Fibroblast of skin of abdomen (primary cell): ENCODE data around the gene PRKAR2B.
A peak's percentile ranks its signal among the peaks of the same experiment; 100 is the strongest.

Experiments
- DNase-seq: peaks from one replicate; pipeline ENCODE4 v3.0.0-alpha.2; 2013

The PRKAR2B gene

DNA sequence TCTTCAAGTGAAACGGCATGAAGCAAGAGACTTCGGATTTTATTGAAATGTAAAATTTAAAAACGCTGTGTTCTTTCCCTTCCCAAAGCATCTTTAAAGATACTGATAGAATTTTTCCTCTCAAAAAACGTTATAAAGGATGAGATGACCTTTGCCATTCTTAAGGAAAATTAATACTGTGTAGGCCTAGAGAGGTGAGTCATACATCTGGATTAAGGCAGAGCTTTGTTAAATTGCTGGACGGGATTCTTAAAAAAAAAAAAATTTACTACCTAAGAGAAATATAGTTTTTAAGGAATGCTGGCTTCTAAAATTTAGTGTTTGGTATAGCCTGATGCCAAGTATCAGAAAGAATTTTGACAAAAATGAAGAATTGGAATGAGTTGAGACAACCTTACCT lies 118.0 kb downstream of the PRKAR2B start:
- no peak for DNase-seq

DNA sequence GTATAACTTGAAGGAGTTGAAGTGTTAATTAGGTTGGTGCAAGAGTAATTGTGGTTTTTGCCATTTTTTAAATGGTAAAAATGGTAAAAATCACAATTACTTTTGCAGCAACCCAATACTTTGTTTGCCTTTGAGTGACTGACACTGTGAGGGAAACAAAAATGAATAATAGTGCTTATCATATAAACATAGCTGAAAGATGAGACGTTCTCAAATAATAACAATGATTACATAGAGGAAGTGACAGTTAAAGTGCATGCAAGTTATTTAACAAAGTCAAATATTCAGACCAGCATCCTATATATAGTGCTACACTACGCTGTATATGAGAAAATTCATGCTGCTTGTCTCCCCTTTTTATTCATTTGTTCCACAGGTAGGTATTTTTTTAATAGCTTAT lies 119.6 kb downstream of the PRKAR2B start:
- DNase-seq, result no peak

DNA sequence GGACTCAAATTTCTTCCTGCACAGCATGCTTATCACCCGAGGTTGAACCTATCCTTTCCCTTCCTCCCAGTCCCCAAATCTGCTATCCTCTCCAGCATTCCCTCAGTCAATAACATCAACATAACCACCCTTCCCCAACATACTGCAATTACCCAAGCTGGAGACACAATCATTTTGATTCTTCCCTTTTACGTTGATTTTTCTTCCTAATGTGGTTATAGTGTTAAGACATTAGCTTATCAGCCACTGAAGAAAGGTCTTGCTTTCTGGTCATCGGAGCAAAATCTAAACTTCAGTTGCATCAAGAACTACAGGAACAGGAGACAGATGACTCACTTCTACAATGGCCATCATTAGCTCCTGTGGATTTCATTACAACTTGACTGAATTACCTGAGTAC lies 120.8 kb downstream of the PRKAR2B start:
- DNase-seq, result no peak

- no peak for DNase-seq
Measured at GRCh38 chr7:107166736-107167426, 122.4 kb downstream of the PRKAR2B start.

DNA sequence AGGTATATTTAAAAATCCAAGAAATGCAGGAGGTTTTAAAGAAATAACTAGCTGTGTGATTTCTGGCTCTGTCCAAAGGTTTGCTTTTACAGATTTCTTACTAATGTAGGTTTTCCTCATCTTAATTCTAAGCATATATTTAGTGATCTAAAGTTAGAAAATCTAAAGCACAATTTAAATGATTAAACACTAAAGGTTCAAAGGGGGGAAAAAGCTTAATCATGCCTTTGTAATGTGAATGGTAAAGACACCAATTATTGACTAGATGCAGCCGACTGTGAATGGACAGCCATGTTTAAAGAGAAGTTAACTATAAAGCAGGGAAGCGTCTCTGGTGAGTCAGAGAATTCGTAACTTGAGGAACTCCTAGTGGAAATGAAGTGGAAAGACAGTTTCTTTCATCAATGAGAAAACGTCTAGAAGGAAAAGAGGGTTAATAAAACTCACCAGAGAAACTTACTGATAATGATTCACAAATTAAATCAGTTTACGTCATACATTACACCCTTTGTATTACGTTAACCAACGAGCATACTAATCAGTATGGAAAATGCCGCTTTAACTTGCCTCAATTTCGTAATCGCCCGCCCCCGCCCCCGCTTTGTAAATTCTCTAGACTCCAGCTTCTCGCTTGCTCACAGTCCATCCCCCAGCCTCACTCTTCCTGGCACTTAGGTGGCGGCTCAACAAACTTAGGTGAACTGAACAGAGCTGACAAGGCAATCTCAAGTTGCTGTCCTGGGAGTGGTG lies 123.2 kb downstream of the PRKAR2B start:
- peak; percentile 88 for DNase-seq

- DNase-seq, result peak; percentile 100
Measured at GRCh38 chr7:107168233-107169119, 124.0 kb downstream of the PRKAR2B start, which contains the start of gene HBP1. Gene HBP1 (plus strand): TSS chr7:107169003. CDS start chr7:107179894, 10,891 bp downstream.

DNA sequence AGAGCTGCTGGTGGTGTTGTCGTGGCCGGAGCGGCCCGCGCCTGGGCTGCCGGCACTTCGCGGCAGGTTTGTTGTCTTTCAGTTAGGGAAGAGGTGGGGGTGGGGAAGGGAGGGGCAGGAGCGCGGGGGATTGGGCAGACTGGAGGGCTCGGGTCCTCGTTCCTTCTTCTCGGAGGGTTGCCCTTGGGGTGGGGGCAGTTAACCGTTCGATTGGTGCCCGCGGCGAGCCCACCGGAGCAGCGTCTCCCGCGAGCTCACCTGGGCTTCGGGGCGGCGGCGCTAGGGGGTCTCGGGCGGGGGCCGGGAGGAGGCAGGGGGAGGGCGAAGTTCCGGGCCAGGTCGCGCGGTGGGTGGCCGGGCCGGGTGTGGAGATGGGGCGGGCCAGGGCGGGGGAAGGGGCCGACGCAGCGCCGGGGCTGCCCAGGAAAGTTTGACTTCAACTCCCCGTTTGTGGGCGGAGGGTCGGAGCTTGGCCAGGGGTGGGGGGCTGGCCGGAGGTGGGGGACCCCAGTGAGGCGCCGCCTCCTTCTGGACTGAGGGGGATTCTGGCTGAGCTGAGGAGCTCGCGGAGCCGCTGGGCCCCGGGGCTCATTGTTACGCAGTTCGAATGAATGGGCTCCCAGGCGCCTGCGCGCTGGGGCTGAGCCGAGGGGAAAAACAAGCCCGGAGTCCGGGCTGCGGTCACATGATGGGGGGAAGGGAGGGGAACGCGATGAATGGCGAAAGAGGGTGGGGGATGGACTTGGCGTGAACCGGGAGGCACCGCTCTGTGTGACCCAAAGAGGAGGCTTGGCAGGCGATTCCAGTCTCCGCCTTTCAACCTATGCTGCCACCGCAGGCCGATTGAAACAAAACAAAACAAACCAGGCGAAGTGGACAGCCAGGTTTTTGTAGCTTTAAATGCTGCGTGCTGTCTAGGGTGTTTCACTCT lies 124.9 kb downstream of the PRKAR2B start:
- peak; percentile 94 for DNase-seq

DNA sequence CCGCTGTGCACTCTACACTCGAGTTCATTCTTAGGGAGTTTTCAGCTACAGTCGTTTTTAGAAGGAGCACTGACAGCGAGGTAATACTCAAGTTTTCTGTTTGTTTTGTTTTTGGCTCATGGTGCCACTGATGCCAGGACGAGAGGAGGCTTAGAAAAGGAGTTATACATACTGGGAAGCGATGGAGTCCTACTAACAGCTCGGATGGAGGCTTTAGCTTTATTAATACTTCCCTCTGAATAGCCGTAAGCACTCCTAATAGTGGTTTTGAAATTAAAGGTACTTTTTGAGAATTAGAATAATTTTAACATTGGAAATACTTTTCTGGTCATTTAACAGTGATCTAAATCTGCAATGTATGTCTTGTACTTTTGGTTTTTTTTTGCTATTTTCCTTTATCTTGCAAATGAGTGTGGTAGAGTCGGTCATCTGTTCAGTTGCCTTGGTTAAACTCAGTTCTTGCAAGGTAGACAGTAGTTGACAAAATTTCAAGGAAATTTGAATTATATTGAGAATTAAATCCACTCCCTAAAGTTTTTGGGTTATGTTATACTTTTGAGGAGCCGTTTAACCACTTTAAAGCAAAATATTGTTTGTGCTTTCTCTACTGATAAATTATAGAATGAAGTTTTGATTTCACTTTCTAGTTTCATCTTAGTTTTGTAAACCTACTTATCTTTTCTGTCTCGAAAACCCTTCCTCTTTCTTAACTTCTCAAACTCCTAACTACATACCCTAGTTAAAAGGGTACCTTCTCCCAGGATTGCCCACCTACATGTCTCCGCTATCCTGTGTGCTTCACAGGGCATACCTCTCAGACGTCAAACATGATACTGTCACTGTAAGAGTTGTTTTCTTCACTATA lies 125.8 kb downstream of the PRKAR2B start:
- no peak for DNase-seq

- DNase-seq, result no peak
Measured at GRCh38 chr7:107171496-107171895, 127.0 kb downstream of the PRKAR2B start.

DNA sequence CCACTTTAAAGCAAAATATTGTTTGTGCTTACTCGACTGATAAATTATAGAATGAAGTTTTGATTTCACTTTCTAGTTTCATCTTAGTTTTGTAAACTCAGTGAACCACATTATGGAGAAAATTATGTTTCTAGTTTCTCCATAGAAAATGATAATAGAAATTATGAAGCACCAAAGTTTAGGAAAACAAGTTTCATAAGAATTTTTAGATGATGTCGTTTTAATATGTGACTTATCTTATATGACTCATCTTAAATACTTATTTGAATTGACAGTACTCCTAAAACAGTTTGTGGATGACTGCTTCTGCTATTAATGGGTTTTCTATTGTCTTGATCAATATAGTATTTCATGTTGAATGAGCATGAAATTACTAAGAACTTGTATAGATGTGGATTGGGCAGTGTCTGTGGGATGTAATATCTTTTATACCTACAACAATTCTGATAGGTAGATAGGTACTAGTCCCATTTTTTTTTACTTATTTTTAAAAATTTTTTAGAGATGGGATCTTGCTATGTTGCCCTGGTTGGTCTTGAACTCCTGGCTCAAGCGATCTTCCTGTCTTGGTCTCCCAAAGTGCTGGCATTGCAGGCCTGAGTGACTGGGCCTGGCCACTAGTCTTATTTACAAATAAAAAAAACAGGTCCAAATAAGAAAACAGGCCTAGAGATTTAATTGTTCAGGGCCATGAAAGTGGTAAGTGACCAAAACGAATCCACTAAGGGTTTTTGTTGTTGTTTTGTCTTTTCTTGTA lies 127.9 kb downstream of the PRKAR2B start:
- no peak for DNase-seq

DNA sequence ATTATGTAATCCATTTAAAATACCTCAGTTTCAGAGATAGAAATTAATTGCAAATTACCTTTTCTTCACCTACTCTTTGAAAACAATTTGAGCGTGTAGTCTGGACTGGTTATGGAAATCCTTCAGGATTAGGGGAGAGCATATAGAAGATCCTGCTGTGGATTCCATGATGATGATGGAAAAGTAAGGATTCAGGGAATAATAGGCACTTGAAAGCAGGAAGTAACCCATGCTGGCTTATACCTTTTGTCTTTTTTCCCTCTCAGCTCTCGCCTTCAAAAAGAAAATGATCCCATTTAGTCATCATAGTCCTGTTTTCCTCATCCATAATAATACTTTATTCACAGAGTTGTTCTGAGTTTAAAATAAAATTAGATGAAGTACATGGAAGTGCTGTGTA lies 128.7 kb downstream of the PRKAR2B start:
- no peak for DNase-seq

- DNase-seq, result no peak
Measured at GRCh38 chr7:107173691-107174406, 129.3 kb downstream of the PRKAR2B start.

DNA sequence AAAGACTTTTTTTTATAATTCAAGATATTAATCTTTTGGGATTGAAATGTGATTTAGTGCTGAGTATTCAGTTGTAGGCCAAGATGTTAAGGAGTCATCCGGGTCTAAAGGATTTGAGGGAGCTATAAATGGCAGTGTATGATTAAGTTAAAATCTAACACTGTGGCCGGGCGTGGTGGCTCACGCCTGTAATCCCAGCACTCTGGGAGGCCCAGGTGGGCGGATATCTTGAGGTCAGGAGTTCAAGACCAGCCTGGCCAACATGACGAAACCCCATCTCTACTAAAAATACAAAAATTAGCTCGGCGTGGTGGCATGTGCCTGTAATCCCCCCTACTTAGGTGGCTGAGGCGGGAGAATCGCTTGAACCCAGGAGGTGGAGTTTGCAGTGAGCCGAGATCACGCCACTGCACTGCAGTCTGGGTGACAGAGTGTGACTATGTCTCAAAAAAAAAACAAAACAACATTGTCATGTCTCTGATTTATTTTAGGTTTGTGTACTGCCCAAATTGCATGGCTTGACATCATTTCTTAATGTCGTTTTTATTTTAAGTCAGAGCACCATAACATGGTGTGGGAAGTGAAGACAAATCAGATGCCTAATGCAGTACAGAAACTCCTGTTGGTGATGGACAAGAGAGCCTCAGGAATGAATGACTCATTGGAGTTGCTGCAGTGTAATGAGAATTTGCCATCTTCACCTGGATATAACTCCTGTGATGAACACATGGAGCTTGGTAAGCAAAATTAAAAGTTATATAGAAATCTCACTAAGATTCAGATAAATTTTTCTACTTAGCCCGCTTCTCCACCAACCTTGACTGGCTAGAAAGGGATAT lies 135.0 kb downstream of the PRKAR2B start:
- peak; percentile 54 for DNase-seq

DNA sequence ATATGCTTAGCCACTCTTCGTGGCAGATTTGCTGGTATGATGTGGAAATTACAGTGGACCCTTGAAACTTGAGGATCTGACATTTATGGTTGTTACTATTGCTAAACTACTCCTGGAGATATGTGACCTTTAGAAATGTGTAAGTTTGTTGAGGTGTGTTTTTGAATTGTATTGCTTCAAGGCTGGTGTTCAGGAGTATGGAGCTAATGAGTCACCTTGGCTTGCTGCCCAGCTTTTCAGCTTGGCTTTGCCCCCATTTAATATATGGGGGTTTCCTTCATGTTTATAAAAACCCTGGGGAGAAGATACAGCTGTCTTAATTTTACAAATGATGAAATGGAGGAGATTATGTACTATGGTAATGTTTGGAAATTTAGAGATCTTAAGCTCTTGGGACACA lies 135.9 kb downstream of the PRKAR2B start:
- DNase-seq, result peak; percentile 80

GRCh38 chr7:107181172-107181571 lies 136.7 kb downstream of the PRKAR2B start:
- DNase-seq, result no peak

DNA sequence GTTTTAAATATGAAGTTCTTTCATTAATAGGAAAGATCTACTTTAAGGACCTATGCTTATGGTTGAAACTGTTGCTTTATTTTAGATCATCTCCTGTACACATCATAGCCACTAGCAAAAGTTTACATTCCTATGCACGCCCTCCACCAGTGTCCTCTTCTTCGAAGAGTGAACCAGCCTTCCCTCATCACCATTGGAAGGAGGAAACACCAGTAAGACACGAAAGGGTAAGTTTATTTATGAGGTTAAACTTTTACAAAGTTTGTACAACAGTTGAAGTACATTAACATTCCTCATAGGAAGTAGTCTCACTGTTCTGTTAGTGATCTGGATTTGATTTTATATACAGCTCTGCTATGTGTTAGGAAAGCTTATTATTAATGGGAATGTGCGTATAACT lies 141.2 kb downstream of the PRKAR2B start:
- DNase-seq, result no peak

GRCh38 chr7:107186240-107186639 lies 141.7 kb downstream of the PRKAR2B start:
- no peak for DNase-seq

DNA sequence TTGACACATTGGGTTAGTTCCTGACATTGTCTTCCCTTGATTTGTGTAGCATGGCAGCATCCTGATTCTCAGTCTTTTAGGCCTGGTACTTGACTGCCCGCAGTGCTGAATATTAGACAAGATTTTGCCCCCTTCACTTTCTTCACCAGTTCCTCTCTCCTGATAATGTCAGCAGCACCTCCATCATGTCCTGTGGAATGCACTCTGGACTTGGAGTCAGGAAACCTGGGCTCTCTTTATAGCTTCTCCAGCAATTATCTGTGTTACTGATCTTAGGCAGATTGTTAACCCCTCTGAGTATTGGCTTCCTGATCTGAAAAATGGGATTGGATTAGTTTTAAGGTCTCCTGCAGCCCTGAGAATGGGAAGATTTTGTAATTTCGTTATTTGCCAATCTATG lies 143.3 kb downstream of the PRKAR2B start:
- no peak for DNase-seq

- DNase-seq, result no peak
Measured at GRCh38 chr7:107190090-107190489, 145.6 kb downstream of the PRKAR2B start.
